HG03558 (cell line): ENCODE measurements around the gene LEFTY1.

Source experiments
- ATAC-seq: cut with Tn5 transposase; IDR thresholded peaks from one replicate; pipeline ENCODE4 v1.9.1; 2021; ENCODE audit warnings: moderate number of reproducible peaks; ENCODE audit not compliant: unreplicated experiment; ENCODE audit errors: extremely low read depth

LEFTY1 gene

DNA sequence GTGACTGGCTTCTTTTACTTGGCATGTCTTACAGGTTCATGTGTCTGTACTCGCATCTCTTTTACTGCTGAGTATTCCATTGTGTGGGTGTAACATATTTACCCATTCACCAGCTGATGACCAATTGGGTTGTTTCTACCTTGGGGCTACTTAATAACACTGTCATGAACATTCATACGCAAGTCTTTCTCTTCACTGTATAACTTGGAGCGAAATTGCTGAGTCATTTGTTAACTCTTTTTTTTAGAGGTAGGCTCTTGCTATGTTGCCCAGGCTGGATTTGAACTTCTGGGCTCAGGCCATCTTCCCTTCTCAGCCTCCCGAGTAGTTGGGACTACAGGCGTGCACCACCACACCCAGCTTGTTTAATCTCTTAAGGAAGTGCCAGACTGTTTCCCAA, 28.6 kb upstream of the LEFTY1 start:
- no peak for ATAC-seq

- no peak for ATAC-seq
Observed at GRCh38 chr1:225917101-225917500, 28.2 kb upstream of the LEFTY1 start.

- no peak for ATAC-seq
Observed at GRCh38 chr1:225915538-225915991, 26.6 kb upstream of the LEFTY1 start.

DNA sequence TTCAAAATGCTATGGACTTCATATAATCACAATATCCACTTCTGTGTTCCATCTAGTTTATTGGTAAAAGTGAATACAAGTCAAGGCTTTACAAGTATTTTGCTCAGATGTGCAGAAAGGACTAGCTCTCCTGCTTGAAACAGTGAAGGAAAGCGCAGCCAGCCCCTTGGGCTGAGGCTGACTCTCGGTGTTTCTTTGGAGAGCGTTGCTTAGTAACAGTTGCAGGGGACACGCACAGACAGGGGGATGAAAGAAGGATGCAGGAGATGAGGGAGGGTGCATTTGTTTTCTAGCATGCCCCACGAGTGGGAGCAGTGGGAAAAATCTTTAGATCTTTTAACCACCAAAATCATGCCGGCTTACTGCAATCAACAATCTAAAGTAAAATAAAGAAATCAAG, 26.0 kb upstream of the LEFTY1 start:
- ATAC-seq: no peak

DNA sequence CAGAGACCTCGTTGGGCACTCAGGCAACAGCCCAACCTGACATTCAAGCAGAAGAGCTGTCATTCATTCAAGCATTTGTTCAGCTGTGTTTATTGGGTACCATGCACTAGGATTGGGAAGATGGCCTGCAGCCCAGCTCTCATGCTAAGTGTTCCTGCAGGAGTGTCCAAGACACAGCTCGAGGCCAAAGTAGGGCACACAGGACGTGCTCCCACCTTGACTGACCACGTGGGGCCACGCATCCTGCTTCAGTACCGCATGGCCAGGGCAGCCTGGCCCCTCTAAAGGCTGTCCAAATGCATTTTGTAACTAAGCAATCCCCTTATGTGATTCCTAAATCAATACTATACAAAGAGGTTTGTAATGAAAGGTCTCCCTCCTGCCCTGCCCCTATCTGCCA, 25.4 kb upstream of the LEFTY1 start:
- no peak for ATAC-seq

DNA sequence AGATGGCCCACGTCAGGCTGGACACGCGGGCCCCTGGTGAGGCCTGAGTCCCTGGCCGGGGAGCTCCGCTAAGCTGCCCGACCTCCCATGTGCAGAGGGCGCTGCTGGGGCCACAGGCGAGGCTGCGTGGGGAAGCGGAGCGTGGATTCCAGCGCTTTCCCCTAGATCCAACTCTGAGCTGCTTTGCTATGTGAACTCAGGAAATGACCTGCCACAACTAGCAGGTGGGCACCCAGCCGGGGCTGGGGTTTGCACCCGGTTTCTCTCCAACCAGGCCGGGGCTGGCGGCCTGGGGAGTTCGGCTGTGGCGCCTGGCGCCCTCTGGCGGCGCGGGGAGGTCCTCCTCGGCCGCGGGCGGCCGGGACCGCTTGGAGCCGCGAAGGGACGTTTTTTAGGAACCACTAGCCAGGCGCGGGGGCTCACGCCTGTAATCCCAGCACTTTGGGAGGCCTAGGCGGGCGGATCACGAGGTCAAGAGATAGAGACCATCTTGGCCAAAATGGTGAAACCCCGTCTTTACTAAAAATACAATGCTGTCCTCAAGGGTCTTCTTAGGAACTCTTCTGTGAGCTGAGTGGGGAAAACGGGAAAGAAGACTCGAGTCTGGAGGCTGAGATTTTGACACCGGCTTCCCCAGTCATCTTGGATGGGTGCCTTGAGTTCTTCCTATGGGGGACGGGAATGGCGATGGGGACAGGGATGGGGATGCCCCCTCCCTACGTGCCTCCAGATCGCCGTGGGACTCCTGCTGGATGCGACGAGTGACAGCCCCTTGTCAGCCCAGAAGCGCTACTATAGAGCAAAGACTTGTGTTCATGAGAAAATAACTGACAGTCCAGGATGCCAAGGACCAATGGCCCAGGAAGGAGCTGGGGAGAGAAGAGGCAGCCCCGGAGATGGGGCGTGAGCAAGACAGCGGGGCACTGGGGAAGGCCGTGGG, 22.5 kb upstream of the LEFTY1 start:
- ATAC-seq: no peak

GRCh38 chr1:225909477-225909876, 20.5 kb upstream of the LEFTY1 start:
- ATAC-seq: no peak

- ATAC-seq: no peak
Observed at GRCh38 chr1:225908773-225909172, 19.8 kb upstream of the LEFTY1 start.

GRCh38 chr1:225908013-225908640, 19.2 kb upstream of the LEFTY1 start:
- no peak for ATAC-seq

GRCh38 chr1:225907341-225907740, 18.4 kb upstream of the LEFTY1 start:
- no peak for ATAC-seq

- no peak for ATAC-seq
Observed at GRCh38 chr1:225906467-225906866, 17.5 kb upstream of the LEFTY1 start.

- no peak for ATAC-seq
Observed at GRCh38 chr1:225903623-225904022, 14.7 kb upstream of the LEFTY1 start.

DNA sequence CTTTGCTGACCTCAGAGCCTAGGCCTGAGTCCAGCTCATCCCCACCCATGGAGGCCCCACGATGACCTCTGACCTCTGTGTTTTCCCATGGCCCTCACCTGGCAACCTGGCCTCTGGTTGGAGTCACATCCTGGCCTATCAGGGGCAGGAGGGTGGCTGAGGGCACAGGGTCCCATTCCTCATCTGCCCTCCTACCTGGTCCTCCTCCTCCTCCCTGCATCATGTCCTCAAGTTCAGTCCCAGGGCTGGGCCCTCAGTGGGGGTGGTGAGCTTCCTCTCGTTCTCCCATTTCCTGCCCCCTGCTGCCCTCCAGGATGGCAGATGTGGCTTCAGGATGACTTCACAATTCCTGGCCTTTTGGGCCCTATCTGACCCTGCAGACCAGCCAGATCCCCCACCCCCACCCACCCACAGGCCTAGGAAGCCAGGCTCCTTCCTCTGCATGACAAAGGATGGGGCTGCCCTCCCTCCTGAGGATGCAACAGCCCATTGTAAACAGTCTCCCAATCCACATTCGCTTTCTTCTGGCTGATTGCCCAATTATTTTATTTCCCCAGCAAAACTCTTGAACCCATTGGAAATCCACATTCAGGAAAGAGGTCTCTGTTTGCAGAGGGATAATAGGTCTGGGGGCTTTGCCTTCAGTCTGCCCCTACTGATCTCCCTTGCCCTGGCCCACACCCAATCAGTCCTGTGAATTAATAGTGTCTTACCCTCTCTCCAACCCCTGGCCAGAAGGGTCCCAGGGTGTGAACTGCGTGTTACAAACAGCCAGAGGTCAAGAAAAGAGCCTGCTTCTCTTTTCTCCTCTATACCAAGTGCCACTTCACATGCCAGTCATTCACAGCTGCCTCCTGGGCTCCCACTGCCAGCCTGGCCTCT, 10.3 kb upstream of the LEFTY1 start:
- no peak for ATAC-seq

DNA sequence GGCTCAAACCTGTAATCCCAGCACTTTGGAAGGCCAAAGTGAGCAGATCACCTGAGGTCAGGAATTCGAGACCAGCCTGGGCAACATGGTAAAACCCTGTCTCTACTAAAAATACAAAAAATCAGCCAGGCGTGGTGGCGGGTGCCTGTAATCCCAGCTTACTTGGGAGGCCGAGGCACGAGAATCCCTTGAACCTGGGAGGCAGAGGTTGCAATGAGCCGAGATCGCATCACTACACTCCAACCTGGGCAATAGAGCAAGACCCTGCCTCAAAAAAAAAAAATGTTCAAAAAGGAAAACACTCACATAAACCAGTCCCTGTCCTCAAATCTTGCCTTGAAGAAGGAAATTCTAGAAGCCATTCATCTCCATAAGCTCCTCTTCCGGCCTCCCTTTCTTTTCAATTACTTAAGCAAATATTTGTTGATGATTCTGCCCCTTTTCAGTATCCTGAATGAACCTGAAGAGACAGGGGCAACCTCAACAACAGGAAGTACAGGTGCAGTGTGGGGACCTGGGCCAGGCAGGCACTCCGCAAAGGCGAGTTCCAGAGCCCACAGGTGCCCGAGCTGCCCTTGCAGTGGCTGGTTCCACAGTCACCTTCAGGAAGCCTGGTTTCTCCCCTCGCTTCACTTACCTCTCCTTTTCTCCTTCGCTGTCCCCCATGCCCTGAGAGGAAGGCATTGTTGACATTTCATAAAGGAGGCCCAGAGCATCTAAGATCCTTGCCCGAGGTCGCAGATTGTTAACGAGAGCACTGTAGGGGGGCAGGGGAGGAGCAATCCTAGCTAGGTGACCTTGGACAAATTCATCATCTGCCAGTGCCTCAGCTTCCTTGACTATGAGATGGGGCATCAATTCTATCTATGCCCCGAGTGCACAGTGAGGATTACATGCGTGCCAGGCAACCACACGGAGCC, 8.9 kb upstream of the LEFTY1 start:
- ATAC-seq: no peak

DNA sequence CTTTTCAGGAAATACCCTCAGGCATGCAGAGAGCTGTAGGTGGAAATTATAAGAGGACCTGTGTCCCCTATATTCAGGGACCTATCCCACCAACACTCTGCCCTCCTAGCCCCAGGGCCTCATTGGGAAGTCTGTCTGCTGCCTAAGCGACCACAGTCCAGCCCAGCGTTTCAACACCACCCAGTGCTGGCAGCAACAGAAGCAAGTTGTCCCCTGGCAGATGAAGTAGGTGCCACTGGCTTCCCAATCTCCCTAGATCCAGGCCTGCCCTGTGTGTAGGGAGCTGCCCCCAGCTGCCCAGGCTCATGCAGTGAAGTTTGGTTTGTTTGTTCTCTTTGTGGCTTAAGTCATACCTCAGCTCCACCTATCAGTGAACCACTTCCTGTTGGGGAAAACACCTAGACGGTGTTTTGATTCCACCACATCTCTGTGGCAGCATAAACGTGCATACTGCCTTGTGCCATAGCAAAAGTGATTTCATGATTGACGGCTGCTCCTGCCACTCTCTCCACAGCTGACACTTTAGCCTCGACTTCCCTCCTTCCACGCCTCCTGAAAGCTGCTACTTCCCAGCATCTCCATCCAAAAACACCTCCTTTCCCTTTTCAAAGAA, 8.1 kb upstream of the LEFTY1 start:
- ATAC-seq: peak; percentile 100

DNA sequence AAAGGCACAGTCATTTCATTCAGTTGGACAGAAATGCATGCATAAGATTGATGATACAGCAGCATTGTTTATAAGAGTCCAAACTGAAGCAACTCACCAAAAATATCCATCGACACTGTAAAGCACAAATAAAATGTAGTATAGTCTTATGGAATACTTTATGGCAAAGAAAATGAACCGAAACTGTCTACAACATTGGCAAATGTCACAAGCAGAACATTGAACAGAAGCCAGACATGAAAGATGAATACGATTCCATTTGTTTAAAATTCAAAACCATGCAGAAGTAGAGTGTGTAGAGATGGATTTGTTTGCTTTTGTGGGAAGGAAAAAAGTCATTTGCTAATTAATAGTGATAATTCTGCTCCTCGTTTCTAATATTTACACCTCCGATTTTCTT, 7.5 kb upstream of the LEFTY1 start:
- no peak for ATAC-seq

- no peak for ATAC-seq
Observed at GRCh38 chr1:225892307-225892706, 3.4 kb upstream of the LEFTY1 start.

DNA sequence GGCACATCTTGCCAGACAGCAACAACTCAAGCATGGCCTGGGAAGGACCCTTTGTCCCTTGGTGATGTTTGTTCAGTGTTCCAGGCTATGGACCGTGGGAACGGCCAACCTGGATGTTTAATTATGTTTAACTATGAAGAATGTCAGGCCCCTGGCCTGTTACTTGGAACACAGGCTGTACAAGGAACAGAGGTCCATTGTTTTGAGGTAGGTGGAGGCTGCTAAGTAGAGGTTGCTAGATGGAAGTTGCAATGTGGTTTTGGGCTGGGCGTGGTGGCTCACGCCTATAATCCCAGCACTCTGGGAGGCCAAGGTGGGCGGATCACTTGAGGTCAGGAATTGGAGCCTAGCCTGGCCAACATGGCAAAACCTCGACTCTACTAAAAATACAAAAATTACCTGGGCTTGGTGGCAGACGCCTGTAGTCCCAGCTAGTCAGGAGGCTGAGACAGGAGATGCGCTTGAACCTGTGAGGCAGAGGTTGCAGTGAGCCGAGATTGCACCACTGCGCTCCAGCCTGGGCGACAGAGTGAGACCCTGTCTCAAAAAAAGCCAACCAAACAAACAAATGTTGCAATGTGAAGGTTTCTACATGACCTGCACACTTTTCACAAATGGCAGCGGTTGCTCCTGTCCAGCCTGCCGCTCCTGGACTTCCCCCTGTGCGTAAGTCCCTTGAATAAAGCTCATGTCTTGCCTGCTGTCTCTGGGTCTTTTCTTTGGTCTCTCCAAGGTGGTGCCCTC, 2.5 kb upstream of the LEFTY1 start:
- ATAC-seq: no peak
